ENCODE measurements around the gene TRMT1. TPM values are rescaled to one million over a fixed set of nuclear protein-coding genes. Genes with fewer than 3 reads are reported as not detected.

TRMT1 gene
- total and polyA plus RNA-seq, 2 donors (not counting 1 experiment from before 2014, with no cell fraction given): 91.8 to 281 TPM

DNA sequence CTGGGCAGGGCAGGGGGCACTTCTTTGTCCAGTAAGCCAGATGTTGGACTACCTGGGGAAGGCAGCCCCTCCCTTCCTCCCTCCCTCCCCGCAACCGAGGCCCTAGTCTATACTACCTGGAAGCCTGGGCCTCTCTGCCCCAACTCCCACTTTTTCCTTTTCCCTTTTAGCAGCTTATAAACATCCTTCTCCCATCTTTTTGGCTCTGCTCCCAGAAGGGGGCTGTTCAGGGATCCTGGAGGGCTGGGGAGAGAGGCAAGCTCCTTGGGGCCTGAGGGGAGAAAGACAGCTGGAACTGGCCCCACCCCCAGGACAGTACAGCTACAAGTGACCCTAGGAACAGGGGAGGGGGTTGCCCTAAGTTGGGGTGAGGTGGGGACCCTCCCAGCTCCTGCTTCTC, 58.8 kb downstream of the TRMT1 start:
- Mint-ChIP-seq H3K4me3 (no peak overlapping the region), H3K9me3 (ENCODE audit: insufficient read depth) (no peaks in the 10 kb centered on the region), H3K27me3 (peaks cover 24% of the 10 kb centered on the region), H3K27ac (no peak overlapping the region), H3K4me1 (peaks cover 6% of the 10 kb centered on the region)
- Histone ChIP-seq H3K36me3 (replicated peaks in 1 of 2; ENCODE audit: control extremely low read depth in 1 of 2, control insufficient read depth in 1 of 2, extremely low read depth in 1 of 2, insufficient read depth in 2 of 2, low read length in 1 of 2) (no peaks in the 10 kb centered on the region), H3K4me3 (ENCODE audit: control extremely low read depth in 1 of 5, extremely low read depth in 1 of 5, insufficient read depth in 1 of 5, low read depth in 2 of 5, low read length in 4 of 5) (no peak overlapping the region), H3K9ac (ENCODE audit: low read length) (no peak overlapping the region), H4K20me1 (ENCODE audit: control insufficient read depth, insufficient read depth, low read length, poor library complexity, severe bottlenecking) (no peaks in the 10 kb centered on the region), H3K27me3 (replicated peaks in 1 of 4; ENCODE audit: control extremely low read depth in 1 of 4, control insufficient read depth in 3 of 4, insufficient read depth in 4 of 4, low read length in 3 of 4) (peaks cover 0 to 37% (median 12%) of the 10 kb centered on the region in 4 experiments), H3K4me1 (ENCODE audit: control insufficient read depth in 2 of 2, insufficient read depth in 2 of 2, low read length in 2 of 2) (peaks cover 7 to 17% of the 10 kb centered on the region in 2 donors), H3K4me2 (replicated peaks; ENCODE audit: low read depth, low read length, poor library complexity, severe bottlenecking) (no peak overlapping the region), H3K27ac (ENCODE audit: low read length in 2 of 2) (no peak overlapping the region), H3K9me3 (ENCODE audit: control extremely low read depth in 1 of 3, control insufficient read depth in 2 of 3, insufficient read depth in 1 of 3, low read length in 2 of 3) (no peaks in the 10 kb centered on the region), H3K79me2 (ENCODE audit: control insufficient read depth, insufficient read depth, low read length) (no peaks in the 10 kb centered on the region), H2AFZ (ENCODE audit: insufficient read depth, low read depth, low read length, poor library complexity, severe bottlenecking) (no peak overlapping the region)
- 100% methylated on average over 2 of the region's 2 CpGs for WGBS (ENCODE audit: insufficient coverage)
- ChIA-PET CTCF (interaction anchor here (0.7 to 10.4 kb wide), 9 partner anchors 10 to 92 kb away, joined by 3 to 161 read pairs (median 4); no protein-coding TSS in a partner anchor), POLR2A (no interaction called here)
- TF ChIP-seq EZH2 (IDR thresholded peaks at IDR 0.05; ENCODE audit: borderline replicate concordance, insufficient read depth, low read depth, low read length, poor library complexity, severe bottlenecking) (no peak), CTCF (IDR thresholded peaks at IDR 0.05) (no peak)
- DNase-seq (no peak), ATAC-seq (ENCODE audit: low read depth) (no peak)
- intact Hi-C loops (cut with micrococcal nuclease): no loop called here

DNA sequence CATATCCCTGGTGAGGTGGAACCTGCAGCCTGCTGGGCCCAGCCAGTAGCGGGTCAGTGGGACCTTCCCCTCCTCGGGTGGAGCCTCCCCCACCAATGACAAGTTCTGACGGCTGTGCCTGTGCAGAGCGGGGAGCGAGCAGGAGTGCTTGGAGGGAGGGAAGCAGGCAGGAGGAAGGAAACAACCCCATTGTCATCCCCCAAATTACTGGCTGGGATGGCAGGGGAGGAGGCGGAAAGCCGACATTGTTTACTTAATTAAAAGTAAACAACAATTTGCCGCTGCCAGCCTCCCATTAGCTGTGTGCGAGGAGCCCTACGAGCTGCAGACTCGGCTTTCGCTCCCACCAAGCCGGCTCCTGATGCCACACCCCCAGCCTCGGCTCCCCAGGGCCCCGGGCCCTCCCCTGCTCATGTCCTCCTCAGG, 59.4 kb downstream of the TRMT1 start:
- no peak for TF ChIP-seq CTCF (IDR thresholded peaks at IDR 0.05)
- TF ChIP-seq EZH2 (IDR thresholded peaks at IDR 0.05; ENCODE audit: borderline replicate concordance, insufficient read depth, low read depth, low read length, poor library complexity, severe bottlenecking): no peak
- no peak overlapping the region for H3K27ac ChIP-seq (ENCODE audit: low read length in 2 of 2)
- Mint-ChIP-seq H3K4me1 (peaks cover 6% of the 10 kb centered on the region), H3K27ac (no peak overlapping the region), H3K9me3 (ENCODE audit: insufficient read depth) (no peaks in the 10 kb centered on the region), H3K27me3 (peaks cover 28% of the 10 kb centered on the region), H3K4me3 (no peak overlapping the region)
- POLR2A ChIA-PET: no interaction called here
- DNase-seq: no peak
- H3K27me3 ChIP-seq (replicated peaks in 1 of 4; ENCODE audit: control extremely low read depth in 1 of 4, control insufficient read depth in 3 of 4, insufficient read depth in 4 of 4, low read length in 3 of 4): peaks cover 0 to 36% (median 12%) of the 10 kb centered on the region in 4 experiments
- no peak for ATAC-seq (ENCODE audit: low read depth)
- H4K20me1 ChIP-seq (ENCODE audit: control insufficient read depth, insufficient read depth, low read length, poor library complexity, severe bottlenecking): no peaks in the 10 kb centered on the region
- no peaks in the 10 kb centered on the region for H3K36me3 ChIP-seq (replicated peaks in 1 of 2; ENCODE audit: control extremely low read depth in 1 of 2, control insufficient read depth in 1 of 2, extremely low read depth in 1 of 2, insufficient read depth in 2 of 2, low read length in 1 of 2)
- H2AFZ ChIP-seq (ENCODE audit: insufficient read depth, low read depth, low read length, poor library complexity, severe bottlenecking): no peak overlapping the region
- CTCF ChIA-PET: interaction anchor here (0.8 to 10.4 kb wide), 4 partner anchors 36 to 92 kb away, joined by 4 to 161 read pairs (median 5); no protein-coding TSS in a partner anchor
- H3K4me3 ChIP-seq (ENCODE audit: control extremely low read depth in 1 of 5, extremely low read depth in 1 of 5, insufficient read depth in 1 of 5, low read depth in 2 of 5, low read length in 4 of 5): no peak overlapping the region
- intact Hi-C loops (cut with micrococcal nuclease): no loop called here
- H3K9me3 ChIP-seq (ENCODE audit: control extremely low read depth in 1 of 3, control insufficient read depth in 2 of 3, insufficient read depth in 1 of 3, low read length in 2 of 3): peaks cover 0 to 1% (median 0%) of the 10 kb centered on the region in 3 donors
- no peak overlapping the region for H3K4me2 ChIP-seq (replicated peaks; ENCODE audit: low read depth, low read length, poor library complexity, severe bottlenecking)
- H3K4me1 ChIP-seq (ENCODE audit: control insufficient read depth in 2 of 2, insufficient read depth in 2 of 2, low read length in 2 of 2): peaks cover 7 to 17% of the 10 kb centered on the region in 2 donors
- 96% methylated on average over 7 of the region's 15 CpGs for WGBS (ENCODE audit: insufficient coverage)
- no peak overlapping the region for H3K9ac ChIP-seq (ENCODE audit: low read length)
- H3K79me2 ChIP-seq (ENCODE audit: control insufficient read depth, insufficient read depth, low read length): no peaks in the 10 kb centered on the region

All from B cell (primary cell).